HG03039 (cell line): ENCODE results near the gene FRY.

Experiments
- ATAC-seq: cut with Tn5 transposase; IDR thresholded peaks from one replicate; pipeline ENCODE4 v1.9.1; 2021; ENCODE audit warnings: mild to moderate bottlenecking, moderate library complexity; ENCODE audit not compliant: unreplicated experiment

Gene FRY

DNA sequence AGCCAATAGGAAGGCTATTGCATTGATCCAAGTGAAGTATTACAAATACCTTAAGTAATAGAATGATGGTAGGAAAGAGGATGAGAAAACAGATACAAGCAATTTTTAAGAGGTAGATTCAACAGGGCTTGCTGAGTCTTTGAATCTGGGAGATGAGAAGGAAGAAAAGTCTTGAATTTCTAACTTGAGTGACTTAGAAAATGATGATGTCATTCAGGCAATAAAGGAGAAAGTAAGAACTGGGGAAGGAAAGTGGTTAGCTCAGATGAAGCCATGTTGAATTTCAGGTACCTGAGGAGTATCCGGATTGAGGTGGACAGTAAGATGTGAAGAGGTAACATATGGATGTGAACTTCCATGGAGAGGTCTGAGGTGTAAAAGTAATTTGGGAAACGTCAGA lies 15.5 kb upstream of the FRY start:
- ATAC-seq, result no peak

DNA sequence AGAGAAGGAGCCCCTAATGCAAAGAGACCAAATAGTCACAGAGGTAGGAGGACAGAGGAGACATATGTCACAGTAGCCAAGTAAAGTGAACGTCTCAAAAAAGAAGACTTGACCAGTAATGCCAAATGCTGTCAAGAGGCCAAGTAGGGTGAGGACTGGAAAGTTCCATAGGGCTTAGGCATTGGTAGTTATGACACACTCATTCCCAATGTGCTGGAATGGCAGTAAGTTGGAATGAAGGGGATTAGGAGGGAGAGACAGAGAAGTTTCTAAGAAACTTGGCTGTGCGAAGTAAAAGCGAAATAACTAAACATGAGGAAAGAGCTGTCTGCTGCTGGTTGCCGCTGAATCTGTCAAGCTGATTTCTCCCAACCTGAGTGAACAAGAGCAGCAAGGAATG lies 14.9 kb upstream of the FRY start:
- no peak for ATAC-seq

DNA sequence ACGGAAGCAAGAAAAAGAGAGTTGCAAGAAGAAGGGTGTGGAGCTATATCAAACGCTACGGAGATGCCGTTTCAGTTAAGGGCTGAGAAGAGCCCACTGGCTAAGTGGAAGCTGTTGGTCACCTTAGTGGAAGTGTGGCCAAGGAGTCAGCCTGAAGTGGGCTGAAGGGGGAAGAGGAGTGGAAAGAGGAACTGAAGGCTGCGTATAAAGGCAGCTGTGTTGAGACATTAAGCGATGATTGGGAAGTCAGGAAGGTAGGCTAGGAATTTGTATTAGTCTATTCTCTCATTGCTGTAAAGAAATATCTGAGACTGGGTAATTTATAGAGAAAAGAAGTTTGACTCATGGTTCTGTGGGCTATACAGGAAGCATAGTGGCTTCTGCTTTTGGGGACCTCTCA lies 14.1 kb upstream of the FRY start:
- ATAC-seq, result no peak

DNA sequence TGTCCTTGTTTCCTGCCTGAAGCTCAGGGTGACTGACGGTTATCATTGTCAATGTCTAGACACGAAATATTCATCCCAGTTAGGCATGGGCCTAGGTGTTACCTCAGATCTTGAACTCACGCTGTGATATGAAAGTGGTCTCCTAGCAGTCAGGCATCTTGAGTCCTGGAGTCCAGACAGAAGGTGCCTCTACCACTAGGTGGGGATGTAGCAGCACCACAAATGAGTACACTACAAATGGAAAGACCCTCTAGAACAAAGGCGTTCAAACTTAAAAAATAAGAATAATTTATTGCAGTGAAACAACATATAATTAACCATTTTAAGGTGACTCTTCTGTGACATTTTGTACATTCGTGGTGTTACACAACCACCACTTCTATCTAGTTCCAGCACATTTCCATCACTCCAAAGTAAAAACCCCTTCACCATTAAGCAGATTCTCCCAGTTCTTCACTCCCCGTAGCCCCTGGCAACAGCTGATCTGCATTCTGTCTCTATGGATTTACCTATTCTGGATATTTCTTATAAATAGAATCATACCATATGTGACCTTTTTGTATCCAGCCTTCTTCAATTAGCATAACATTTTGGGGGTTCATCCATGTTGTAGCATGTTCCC lies 11.9 kb upstream of the FRY start:
- no peak for ATAC-seq

DNA sequence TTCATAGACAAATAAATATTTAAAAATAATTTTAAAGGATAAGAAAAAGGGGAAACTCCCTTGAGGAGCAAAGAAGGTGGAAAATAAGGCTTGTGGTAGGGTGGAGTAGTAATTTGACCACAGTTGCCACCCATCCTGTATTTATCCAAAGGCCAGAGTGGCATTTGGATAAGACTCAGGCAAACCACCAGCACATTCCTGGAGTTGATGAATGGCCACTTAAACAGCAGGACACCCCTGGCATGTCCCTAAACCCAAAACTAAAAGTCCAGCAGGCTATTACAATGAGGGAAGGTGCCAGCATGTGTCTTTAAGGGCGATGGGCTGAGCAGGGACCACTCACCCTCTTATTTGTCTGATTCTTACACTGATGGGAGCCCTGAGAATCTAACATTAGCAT lies 9.8 kb upstream of the FRY start:
- ATAC-seq, result no peak

DNA sequence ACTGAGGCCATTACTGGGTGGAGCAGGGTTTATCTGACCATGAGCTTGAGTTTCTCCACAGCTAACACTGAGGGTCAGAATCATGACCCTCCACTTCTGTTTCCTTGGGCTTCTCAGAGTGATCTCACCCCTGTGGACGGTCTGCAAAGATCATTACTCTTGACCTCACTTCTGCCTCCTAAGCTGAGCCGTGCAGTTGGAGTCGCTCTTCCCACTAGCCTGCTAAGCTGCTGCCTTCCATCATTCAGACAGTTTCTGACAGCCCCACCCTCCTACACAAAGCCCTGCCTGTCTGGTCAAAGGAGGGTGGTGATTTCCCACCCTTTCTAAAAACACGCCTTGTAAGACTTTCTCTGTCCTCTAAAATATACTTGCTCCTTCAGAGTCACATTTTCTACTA lies 9.3 kb upstream of the FRY start:
- no peak for ATAC-seq

DNA sequence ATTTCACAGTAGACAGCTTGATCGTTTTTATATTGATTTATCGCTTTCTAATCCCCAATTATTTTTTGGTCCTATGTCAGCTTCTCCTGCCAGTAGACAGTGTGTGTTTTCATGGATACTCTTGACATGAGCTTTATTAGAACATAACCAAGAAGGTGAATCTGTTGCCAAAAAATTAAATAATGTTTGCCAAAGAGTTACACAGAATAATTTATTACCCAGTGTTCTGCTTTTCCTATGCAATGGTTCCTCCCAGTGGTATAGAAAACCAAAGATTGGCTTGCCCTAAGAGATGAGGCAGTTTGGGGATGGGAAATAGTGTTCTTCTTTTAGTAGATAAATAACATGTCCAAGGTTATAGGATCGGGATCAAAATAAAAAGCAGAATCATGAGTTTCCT lies 8.5 kb upstream of the FRY start:
- ATAC-seq, result no peak

DNA sequence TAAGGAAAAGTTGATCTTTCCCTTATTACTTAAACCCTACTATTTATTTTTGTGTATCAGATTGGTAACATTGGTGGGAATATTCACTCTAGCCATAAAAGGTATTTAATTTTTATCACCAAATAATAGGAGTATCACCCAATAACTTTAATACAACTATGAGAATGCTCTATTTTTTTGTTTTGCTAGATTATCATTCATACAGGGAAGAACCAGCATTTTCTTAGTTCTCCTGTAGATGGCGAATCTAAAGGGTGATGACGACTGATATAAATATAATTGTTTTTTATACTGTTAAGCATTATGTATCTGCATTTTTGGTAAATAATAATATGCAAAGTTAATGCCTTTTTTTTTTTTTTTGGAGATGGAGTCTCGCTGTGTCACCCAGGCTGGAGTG lies 7.9 kb upstream of the FRY start:
- no peak for ATAC-seq

DNA sequence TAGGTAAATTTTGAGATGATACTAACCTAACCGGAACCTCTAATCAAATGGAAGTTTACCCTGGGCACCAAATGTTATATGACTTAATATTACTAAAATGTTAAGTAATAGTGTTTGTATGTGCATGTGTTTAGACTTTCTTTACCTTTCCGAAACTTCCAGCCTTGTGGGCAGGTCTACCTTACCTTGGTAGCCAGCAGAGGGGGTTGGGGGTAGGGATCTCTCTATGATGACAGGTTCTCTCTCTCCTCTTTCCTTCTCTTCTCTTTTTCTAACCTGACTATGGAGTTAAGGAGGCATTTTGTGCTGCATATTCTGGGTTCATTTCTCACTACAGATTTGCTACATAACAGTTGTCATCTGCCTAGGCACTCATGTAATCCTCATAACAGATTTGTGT lies 6.8 kb upstream of the FRY start:
- ATAC-seq, result no peak

DNA sequence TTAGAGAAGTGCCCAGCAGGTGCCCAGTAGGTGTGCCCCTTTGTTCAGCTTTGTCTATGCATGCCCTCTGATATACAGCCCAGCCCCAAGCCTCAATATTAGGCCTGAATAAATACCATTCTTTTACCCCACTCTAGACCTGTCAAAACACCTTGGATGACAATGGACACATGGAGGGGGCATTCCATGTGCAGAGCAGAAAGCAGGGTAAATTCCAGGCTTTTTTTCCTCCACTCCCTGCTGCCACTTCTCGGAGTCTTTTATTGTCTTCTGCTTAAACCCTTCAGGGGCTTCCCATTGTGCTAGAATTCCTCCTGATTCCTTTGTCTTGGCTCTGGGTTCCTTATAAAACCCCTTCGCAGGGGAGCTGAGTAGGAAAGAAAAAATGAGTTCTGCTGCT lies 5.8 kb upstream of the FRY start:
- no peak for ATAC-seq

DNA sequence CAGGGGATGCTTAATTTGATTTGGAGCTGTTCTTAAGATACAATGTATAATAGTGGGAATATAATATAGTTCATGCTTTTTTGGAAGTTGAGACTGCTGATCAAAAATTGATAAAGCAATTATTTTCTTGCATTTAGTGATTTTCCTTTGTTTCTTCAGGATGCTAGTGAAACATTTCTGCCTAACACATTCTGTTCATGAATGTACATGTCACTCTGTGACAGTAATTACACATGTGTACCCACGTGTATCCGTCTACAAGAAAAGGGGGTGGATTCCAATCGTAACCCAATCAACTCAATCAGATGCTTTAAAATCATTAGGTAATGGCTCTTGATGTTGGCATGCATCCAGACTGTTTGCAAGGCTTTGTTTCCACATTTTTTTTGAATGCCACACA lies 5.0 kb upstream of the FRY start:
- no peak for ATAC-seq

DNA sequence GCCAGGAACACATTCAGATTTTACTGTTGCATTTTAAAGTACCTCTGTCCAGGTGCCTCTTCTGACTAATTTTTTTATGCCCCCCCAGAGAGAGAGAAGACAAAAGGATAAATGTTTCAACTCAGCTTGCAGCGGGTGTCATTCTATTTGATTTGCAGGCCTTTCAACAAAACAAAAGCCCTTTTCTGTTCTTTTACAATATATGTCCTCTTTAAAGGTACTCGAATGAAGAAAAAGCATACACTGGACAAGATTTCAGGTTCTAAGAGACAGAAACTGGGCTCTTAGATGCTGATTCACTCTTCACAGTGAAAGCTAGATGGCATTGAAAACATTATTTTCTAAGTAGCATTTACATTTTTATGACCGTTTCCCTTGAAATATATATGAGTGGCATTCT lies 2.9 kb upstream of the FRY start:
- ATAC-seq, result no peak

DNA sequence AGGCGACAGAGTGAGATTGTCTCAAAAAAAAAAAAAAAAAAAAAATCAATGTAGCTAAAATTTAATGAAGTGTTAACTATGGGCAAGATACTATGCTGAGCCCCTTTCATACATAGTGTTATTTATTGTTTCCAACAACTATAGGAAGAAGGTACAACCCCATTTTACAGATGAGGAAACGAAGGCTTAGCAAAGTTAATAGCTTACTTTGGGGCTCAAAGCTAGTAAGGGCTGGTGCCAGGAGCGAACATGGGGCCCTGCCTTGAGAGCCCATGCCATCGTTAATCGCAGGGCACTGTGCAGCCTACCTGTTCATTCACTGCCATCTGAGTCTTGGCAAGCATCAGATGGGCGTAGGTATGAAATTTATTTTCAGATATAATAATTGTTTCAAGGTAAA lies 1.9 kb upstream of the FRY start:
- ATAC-seq, result no peak

DNA sequence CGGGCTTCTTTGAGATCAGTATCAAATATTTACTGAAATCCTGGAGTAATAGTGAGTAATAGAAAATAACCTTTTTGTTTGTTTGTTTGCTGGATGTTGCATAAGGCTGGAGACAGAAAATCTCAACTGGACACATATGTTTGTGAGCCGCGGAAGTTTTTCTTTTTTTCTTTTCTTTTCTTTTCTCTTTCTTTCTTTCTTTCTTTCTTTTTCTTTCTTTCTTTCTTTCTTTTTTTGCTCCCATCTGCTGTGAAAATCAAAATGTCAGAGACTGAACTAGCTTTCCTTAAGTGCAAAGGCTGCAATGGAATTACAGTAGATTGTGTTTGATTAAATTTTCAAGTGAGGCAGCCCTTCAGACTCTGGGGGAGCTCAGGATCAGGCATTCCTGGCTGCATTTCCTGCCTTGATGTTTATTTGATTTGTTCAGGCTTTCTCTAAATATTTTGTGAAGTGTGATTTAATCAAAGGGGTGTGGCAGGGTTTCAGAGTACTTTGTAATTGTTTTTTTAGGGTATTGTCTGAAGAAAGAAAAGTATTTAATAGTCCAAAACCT lies 319 bp downstream of the FRY start:
- ATAC-seq, result no peak

DNA sequence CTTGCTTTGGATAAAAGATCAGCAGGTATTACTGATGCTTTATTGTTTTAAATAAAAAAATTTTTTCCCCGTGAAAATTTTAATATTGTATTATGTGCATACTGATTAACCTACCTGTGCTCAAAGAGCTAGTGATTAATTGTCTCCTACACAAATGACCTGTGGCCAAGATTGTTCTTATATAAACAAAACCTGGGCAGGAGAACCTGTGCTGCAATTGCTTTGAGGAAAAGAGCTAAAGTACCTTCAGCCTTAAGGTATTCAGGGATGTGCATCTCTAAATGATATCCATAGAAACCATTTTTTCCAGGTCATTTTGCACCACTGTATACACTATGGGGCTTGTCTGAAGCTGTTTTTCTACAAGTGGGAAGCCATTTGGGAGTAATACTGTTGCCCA lies 1.2 kb downstream of the FRY start:
- no peak for ATAC-seq

DNA sequence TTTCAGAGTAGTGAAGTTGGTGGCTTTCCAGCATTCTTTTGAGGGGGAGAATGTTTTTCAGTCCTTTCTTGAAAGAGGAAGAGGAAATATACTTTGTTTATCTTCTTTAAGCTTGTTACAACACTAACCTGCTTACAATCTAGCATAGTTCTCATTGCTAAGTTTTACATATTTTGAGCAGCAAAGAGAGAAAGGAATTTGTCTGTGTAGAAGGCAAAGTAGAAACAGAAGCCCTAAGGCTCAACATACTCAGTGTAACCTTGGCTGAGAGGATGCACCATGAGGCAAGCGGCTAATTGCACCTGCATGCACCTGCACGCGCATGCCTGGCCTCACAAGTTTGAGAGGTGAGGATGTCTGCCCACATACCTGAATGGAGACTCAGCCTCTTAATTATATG lies 2.2 kb downstream of the FRY start:
- no peak for ATAC-seq

DNA sequence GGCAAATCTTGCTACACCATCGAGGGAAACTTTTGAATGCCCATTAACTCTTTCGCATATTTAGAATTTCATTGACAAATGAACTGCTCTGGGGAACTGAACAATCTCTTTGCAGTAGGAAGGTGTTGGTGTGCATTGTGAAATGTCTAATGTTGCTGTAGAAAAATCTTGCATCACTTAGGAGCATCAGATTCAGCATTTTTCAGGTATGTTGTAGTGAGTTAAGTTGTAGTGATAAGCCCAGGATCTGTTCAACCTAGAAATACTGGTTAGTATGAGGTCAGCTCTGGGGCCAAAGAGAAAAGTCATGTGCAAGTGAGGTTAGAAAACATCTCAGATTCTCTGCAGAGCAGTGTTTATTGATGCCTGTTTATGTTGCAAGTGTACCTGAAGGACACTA lies 4.1 kb downstream of the FRY start:
- no peak for ATAC-seq

DNA sequence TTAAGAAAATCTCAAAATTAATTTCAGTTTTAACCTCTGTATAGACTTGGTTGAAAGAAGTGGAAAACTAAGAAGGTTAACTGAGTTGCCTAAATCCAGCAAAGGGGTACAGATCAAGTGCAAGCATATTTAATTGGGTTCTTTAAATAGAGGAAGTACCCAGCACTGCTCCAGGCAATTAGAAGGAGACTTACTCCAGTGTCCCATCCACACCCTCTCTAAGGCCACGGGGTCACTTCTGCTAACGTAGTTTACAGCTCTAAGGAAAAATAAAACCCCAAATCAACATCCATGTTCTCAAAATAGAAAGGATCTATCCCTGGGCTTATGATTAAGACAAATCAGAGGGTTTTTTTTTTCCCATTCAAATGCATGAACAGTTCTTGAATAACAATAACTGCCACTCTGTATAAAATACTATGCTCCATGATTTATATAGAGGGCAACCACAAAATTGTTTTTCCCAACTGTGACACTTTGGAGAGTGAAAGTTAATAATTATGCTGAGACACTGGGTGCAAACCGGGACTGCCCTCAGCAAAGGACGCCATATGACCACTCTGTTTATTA lies 4.6 kb downstream of the FRY start:
- ATAC-seq, result no peak

DNA sequence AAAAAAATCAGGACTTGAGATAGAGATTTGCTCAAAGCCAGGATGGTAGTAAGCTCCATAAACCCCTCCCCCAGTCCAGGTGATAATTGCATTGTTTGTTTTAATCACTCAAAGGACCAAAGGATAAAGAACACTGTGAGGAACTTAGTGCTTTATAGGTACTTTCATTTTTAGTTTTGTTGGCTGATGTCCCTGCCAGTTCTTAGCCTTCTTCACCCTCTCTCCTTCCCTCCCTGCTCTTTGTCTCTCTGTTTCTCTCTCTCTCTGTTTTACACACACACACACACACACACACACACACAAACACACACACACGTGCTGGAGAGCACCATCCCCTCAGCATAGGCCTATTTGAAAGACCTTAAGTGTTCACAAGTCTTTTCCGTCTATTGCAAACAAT lies 5.2 kb downstream of the FRY start:
- no peak for ATAC-seq

DNA sequence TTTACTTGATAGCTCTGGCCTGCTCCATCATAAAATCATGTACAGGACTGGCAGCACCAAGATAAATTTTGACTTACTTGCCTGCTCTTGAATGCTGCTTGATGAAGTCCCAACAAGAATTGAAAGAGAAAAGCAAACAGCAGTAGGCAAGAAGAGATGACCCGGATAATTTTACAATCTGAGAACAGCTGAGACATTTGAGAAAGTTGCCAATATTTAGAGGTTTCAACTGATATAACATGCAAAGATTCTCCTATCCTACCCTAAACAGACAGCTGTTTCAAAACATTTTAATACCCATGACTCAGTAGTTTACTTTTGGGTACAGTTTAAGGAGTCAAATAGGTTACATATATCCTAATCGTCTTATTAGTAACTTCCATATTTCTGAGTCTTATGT lies 5.9 kb downstream of the FRY start:
- ATAC-seq, result no peak

DNA sequence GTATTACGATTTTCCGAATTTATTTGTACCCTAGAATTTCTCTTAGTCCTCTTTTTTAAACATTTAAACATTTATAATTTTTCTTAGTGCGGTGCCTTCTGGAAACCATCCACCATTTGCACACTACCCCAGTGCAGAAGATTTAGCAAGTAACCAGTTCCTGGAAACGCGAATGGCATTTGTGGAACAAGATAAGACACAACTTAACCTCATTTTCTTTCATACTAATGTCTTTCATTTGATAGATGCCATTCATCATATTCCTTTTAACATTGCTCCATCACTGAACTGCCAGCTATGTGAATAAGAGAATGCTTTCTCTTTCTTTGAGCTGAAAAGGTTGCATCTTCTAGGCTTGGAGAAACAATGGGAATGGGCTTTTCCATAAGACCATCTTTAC lies 6.8 kb downstream of the FRY start:
- no peak for ATAC-seq

DNA sequence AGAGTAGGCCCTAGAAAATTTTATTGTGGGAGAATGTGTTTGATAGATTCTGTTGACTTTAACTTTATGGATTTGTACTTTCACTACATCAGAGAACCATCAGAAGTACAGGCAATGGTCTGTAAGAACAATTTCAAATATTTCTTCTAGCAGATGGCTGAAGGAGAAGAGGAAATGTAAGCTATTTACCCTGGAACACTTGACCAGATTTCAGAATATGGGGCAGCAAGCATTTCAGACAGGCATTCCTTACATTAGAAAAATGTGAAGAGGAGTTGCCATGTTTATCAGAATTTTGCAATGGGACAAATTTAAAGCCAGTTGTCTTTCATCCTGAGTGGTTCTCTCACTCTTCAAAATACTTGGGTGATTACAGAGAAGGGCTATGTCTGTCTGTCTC lies 7.5 kb downstream of the FRY start:
- no peak for ATAC-seq

DNA sequence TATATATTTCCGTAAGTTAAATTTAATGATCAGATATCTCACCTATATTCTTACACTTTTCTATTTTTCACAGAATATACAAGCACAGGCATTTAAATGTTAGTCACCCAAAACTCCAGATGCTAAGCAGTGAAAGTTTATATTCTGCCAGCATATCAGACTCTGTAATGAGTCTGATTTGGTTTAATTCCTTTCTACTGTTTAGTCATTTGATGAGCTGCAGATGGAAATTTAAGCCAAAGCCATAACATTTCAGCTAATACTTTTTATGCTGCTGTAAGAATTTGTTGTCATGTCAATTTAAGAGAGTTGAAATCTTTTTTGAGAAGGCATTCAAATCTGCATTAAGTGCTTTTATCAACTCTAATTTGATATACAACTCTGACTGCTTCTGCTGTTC lies 8.0 kb downstream of the FRY start:
- no peak for ATAC-seq
